ENCODE measurements around the gene L1CAM. TPM values are rescaled to one million over a fixed set of nuclear protein-coding genes. Genes with fewer than 3 reads are reported as not detected.

Gene L1CAM
- total and polyA plus RNA-seq, 9 of the 15 experiments (the other 6 are each of a cell fraction or from before 2014, with no cell fraction given), result 0.09 to 0.86 (median 0.26) TPM; not detected in 3

DNA sequence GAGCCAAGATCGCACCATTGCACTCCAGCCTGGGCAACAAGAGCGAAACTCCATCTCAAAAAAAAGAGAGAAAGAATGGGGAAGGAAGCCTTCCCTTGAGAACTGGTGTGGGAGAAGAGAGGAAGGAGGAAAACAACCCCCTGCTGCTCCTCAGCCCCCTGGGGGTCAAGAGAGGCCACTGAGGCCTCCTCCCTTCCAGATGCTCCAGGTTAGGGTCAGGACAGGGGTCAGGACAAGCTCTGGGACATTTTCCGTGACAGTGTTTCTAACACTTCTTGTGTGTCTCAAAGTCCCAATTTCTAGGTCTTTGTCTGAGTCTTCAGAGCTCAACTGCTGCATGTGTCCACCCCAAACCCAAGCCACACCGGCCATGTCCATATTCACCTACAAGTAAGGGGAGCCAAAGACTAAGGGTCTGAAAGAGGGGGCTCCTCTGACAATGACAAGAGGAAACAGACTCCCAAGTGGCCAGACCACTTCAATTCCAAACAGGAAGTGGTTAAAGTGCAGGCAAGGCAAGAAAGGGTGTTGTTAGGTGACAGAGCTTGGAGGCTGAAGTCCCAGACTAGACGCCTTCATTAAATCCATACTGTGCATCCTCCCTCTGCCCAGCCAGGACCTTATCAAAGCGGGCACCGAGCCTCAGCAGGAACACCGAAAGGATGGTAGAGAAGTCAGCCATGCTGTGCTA, 8.3 kb downstream of the L1CAM start (continued):
- TF ChIP-seq, protein P1, sequence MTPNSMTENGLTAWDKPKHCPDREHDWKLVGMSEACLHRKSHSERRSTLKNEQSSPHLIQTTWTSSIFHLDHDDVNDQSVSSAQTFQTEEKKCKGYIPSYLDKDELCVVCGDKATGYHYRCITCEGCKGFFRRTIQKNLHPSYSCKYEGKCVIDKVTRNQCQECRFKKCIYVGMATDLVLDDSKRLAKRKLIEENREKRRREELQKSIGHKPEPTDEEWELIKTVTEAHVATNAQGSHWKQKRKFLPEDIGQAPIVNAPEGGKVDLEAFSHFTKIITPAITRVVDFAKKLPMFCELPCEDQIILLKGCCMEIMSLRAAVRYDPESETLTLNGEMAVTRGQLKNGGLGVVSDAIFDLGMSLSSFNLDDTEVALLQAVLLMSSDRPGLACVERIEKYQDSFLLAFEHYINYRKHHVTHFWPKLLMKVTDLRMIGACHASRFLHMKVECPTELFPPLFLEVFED (CRISPR knock-in tag; conservative IDR thresholded peaks at IDR 0.05), result no peak
- TF ChIP-seq HLTF (IDR thresholded peaks at IDR 0.05) (no peak), SOX6 (IDR thresholded peaks at IDR 0.05) (no peak)

DNA sequence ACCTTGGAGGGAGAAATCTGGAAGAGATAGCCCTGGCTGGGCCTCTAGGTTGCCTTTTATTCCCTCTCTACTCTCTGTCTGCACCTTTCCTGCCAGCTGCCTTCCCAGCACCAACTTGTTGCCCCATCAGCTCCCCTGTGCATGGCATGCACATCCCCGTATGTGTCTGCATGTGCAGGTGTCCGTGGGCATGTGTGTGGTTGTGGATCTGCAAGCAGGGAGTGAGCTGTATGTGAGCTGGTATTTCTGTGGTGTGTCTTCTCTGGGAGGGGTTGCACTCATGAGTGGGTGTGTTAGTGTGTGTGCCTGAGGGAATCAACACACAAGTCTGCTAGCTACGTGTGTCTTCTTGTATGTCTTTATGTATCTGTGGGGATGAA, 9.9 kb downstream of the L1CAM start:
- H2AFZ ChIP-seq (ENCODE audit: low read depth, low read length), result no peak overlapping the region
- no peak overlapping the region for H3K27ac ChIP-seq (ENCODE audit: extremely low read depth, low read depth, low read length)
- no peaks in the 10 kb centered on the region for H3K79me2 ChIP-seq (ENCODE audit: control insufficient read depth, insufficient read depth, low read length)
- POLR2A ChIA-PET, result no interaction called here
- ATAC-seq (no peak), FAIRE-seq (no peak), DNase-seq (ENCODE audit: extremely low read depth in 1 of 4, low spot score in 3 of 4) (no peak)
- no peaks in the 10 kb centered on the region for H3K36me3 ChIP-seq (ENCODE audit: control insufficient read depth, insufficient read depth, low read length)
- 0 out of 2 replicates have a peak, but pooled peaks cover 8% of the 10 kb centered on the region for H4K20me1 ChIP-seq (replicated peaks; ENCODE audit: control insufficient read depth, insufficient read depth, low read length)
- no TSS peak for BruUV-seq (replicated peaks)
- no peaks in the 10 kb centered on the region for H3K9me1 ChIP-seq (ENCODE audit: control insufficient read depth, insufficient read depth, low read length)
- no peak overlapping the region for H3K4me2 ChIP-seq (ENCODE audit: insufficient read depth, low read length)
- intact Hi-C loops (cut with micrococcal nuclease) (no loop called here), in situ Hi-C loops (cut with MboI) (no loop called here)
- no peak overlapping the region for H3K4me3 ChIP-seq
- H3K27me3 ChIP-seq (ENCODE audit: control insufficient read depth in 2 of 2, insufficient read depth in 2 of 2, low read length in 2 of 2), result peaks cover 0 to 45% of the 10 kb centered on the region in 2 experiments; a peak in 2 of 5 replicates
- CTCF ChIA-PET (ENCODE audit: low intra/inter-chr PET ratio), result no interaction called here
- H3K4me1 ChIP-seq (replicated peaks in 1 of 2; ENCODE audit: control insufficient read depth in 2 of 2, insufficient read depth in 2 of 2, low read length in 2 of 2), result peaks cover 0 to 15% of the 10 kb centered on the region in 2 experiments; a peak in 2 of 5 replicates
- no peak overlapping the region for H3K9ac ChIP-seq (ENCODE audit: insufficient read depth in 1 of 2, low read depth in 2 of 2, low read length in 2 of 2)
- WGBS (ENCODE audit: insufficient coverage, low coverage, missing lambda C conversion rate), result 5% methylated on average over 3 of the region's 3 CpGs
- no peaks in the 10 kb centered on the region for H3K9me3 ChIP-seq (replicated peaks; ENCODE audit: control insufficient read depth, insufficient read depth, low read depth, low read length)
- TF ChIP-seq ZBTB40 (IDR thresholded peaks at IDR 0.05) (no peak), ZBTB40 (CRISPR knock-in tag; IDR thresholded peaks at IDR 0.05) (no peak), ZNF445 (CRISPR knock-in tag; IDR thresholded peaks at IDR 0.05; ENCODE audit: low read depth) (no peak), ZNF668 (CRISPR knock-in tag; IDR thresholded peaks at IDR 0.05) (no peak), CTBP1 (IDR thresholded peaks at IDR 0.05; ENCODE audit: borderline replicate concordance) (no peak), ZSCAN32 (CRISPR knock-in tag; IDR thresholded peaks at IDR 0.05) (no peak)

Measured in K562 (cell line).